Pancreas (tissue), 10 donors: ENCODE results near the gene CUEDC2. TPM values are rescaled to one million over a fixed set of nuclear protein-coding genes. Genes with fewer than 3 reads are reported as not detected.

Experiments used
- ATAC-seq, 4 donors: fragments of 200-7000 bp; cut with Tn5 transposase; one replicate each; pipeline versions ENCODE4 v1.8.0 to v1.9.1; 2020; ENCODE audit warnings: mild to moderate bottlenecking in 4 of 4, moderate library complexity in 4 of 4
- DNase-seq, 6 donors: peaks; one replicate each; pipeline ENCODE4 v3.0.0-alpha.2; 2020
- FAIRE-seq: peaks from 2 replicates; lab custom pipeline; 2012; peaks lifted over from hg19 to GRCh38; lab: Jason Lieb, UNC
- H3K27ac ChIP-seq, 4 donors: fragments of 200-600 bp; sonication (generic); 1 replicate in 3 of 4; 2 replicates in 1 of 4; pipeline versions ENCODE4 v1.5.0 to v1.8.0; 2020
- H3K27me3 ChIP-seq, 4 donors: fragments of 200-600 bp; one replicate each; pipeline ENCODE4 v1.8.0; 2021
- H3K36me3 ChIP-seq, 3 donors: fragments of 200-600 bp; sonication (generic) in 1 of 3; one replicate each; pipeline versions ENCODE4 v1.5.0 to v1.8.0; 2020 to 2021
- H3K4me1 ChIP-seq, 3 donors: fragments of 200-600 bp; one replicate each; pipeline ENCODE4 v1.8.0; 2021
- H3K4me3 ChIP-seq, 4 donors: fragments of 200-600 bp; sonication (generic) in 2 of 4; one replicate each; pipeline versions ENCODE4 v1.5.0 to v1.8.0; 2020 to 2021
- H3K9me3 ChIP-seq, 4 donors: fragments of 200-600 bp; one replicate each; pipeline ENCODE4 v1.8.0; 2021
- WGBS, 2 donors: extraction: QIAGEN DNeasy Blood & Tissue Kit; methylation state at CpG; one replicate each; pipeline ENCODE4 v1.1.7; 2013; 5-methylcytosine and 5-hydroxymethylcytosine counted together
- intact Hi-C, 3 donors: fragments of 100-400 bp; cut with DNase I; formaldehyde crosslinking; loops; one replicate each; pipeline versions ENCODE4 v1.11.1 to v1.14.2; 2022
- polyA plus RNA-seq, 2 donors: library from polyadenylated mRNA; stranded (reverse); fragments of 200-250 nt; gene quantifications; one replicate each; pipeline ENCODE4 v1.2.3, GENCODE V29; 2013
- total RNA-seq, 6 donors: library from RNA; stranded (reverse); fragmentation: NEBNext Ultra II Directional in 4 of 6; extraction: Animal tissue kit (Norgen Biotek cat#: 25700) in 4 of 6; gene quantifications; one replicate each; pipeline versions ENCODE4 v1.2.1 to v1.2.4, GENCODE V29; 2021 to 2023
- TF ChIP-seq, protein P1 (sequence below), 4 donors: fragments of 200-600 bp; sonication (generic) in 3 of 4; IDR thresholded peaks; one replicate each; pipeline versions ENCODE4 v1.5.0 to v1.8.0; 2021; ENCODE audit warnings: antibody characterized with exemption in 4 of 4
- donor health status: healthy with polysubstance abuse.
- donor health status: DM: no; HTN: no; CAD: no; lungs with moderate emphysema.
- donor health status: DM: no; HTN: no; CAD: no.
- donor health status: control.
- donor health status: control.
- donor health status: Bipolar disorder and iron deficiency.
- donor health status: DM: yes; HTN: yes; CAD: no.
- donor health status: DM: no; HTN: no; CAD: no.
- donor health status: DM: no; HTN: no; CAD: no.
- donor health status: DM: yes; HTN: yes; CAD: no.

Gene CUEDC2
- 10 to 100 TPM; 18.9 to 25.3 (median 20.6) TPM for total RNA-seq
- 10 to 100 TPM; 27.1 to 51.5 TPM for polyA plus RNA-seq

- intact Hi-C loops, result no loop called here
- Histone ChIP-seq H3K36me3 (no peaks in the 10 kb centered on the region), H3K9me3 (no peaks in the 10 kb centered on the region), H3K27ac (peak within 1 kb of the TSS; percentile 31 to 65 (median 53)), H3K27me3 (no peaks in the 10 kb centered on the region), H3K4me1 (peaks cover 0 to 6% (median 0%) of the 10 kb centered on the region in 3 donors), H3K4me3 (peak within 1 kb of the TSS; percentile 72 to 95 (median 84))
- peak; percentile 95 to 98 (median 96) for DNase-seq
- no peak for FAIRE-seq
- 0 to 1% methylated on average over 51 to 52 of the region's 52 CpGs for WGBS, 2 donors
- TF ChIP-seq, protein P1, sequence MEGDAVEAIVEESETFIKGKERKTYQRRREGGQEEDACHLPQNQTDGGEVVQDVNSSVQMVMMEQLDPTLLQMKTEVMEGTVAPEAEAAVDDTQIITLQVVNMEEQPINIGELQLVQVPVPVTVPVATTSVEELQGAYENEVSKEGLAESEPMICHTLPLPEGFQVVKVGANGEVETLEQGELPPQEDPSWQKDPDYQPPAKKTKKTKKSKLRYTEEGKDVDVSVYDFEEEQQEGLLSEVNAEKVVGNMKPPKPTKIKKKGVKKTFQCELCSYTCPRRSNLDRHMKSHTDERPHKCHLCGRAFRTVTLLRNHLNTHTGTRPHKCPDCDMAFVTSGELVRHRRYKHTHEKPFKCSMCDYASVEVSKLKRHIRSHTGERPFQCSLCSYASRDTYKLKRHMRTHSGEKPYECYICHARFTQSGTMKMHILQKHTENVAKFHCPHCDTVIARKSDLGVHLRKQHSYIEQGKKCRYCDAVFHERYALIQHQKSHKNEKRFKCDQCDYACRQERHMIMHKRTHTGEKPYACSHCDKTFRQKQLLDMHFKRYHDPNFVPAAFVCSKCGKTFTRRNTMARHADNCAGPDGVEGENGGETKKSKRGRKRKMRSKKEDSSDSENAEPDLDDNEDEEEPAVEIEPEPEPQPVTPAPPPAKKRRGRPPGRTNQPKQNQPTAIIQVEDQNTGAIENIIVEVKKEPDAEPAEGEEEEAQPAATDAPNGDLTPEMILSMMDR (IDR thresholded peaks at IDR 0.05), result no peak
- ATAC-seq, result peak; percentile 96 to 98 (median 97)
Measured at GRCh38 chr10:102432162-102432950, at the start of gene CUEDC2. Gene CUEDC2, minus strand, starts transcription at chr10:102432574. Its CDS starts 7,386 bp downstream, at chr10:102425188.

GRCh38 chr10:102480396-102480795 is 48.0 kb upstream of the CUEDC2 start:
- TF ChIP-seq, protein P1 (IDR thresholded peaks at IDR 0.05), result no peak
- ATAC-seq (no peak), FAIRE-seq (no peak), DNase-seq (peak in 1 of 6 donors; percentile 10)
- Histone ChIP-seq H3K27me3 (no peaks in the 10 kb centered on the region), H3K4me3 (no peak overlapping the region), H3K36me3 (peaks cover 10 to 45% (median 27%) of the 10 kb centered on the region in 3 donors), H3K9me3 (no peaks in the 10 kb centered on the region), H3K4me1 (no peaks in the 10 kb centered on the region), H3K27ac (no peak overlapping the region)
- 82 to 87% methylated on average over 9 of the region's 9 CpGs for WGBS, 2 donors
- intact Hi-C loops, result no loop called here

GRCh38 chr10:102479651-102480050 is 47.3 kb upstream of the CUEDC2 start:
- Histone ChIP-seq H3K27me3 (no peaks in the 10 kb centered on the region), H3K9me3 (no peaks in the 10 kb centered on the region), H3K36me3 (peaks cover 10 to 38% (median 20%) of the 10 kb centered on the region in 3 donors), H3K27ac (no peak overlapping the region), H3K4me3 (no peak overlapping the region), H3K4me1 (no peaks in the 10 kb centered on the region)
- FAIRE-seq, result no peak
- ATAC-seq, result no peak
- intact Hi-C loops, result loop anchor here in 1 of 3 donors (5.0 kb wide), 1 partner anchor 247 kb away; no protein-coding TSS in a partner anchor
- TF ChIP-seq, protein P1 (IDR thresholded peaks at IDR 0.05), result no peak
- peak in 1 of 6 donors; percentile 10 for DNase-seq

DNA sequence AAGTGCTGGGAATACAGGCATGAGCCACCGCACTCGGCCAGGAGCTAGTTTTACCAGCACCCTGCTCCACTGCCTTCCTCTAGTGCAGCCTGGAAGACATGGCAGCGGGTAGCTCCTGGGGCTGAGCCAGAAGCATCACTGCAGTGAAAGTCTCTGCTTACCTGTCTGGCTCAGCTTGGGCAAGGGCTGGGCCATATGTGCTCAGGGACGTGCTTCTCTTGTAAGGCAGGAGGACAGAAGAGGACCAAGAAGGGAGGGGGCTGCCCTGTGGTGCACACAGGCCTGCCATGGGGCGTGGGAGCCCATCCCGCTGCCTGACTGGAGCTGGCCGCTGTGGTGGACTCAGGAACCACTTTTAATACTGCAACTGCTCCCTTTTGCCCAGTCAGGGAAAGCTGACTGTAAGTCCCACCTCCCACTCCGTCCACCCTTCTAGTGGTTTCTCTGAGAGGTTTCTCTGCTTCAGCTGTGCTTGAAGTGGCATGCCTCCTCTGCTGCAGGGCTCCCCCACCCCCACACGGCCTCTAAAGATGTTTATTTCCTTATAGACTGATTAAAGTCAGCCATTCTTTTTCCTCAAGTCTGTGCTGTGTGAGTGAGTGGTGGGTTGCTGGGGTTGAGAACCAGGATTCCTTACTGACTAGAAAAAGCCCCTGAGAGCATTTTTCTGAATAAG is 44.2 kb upstream of the CUEDC2 start:
- Histone ChIP-seq H3K27ac (no peak overlapping the region), H3K27me3 (no peaks in the 10 kb centered on the region), H3K36me3 (peaks cover 0 to 7% (median 3%) of the 10 kb centered on the region in 3 donors), H3K9me3 (no peaks in the 10 kb centered on the region), H3K4me3 (no peak overlapping the region), H3K4me1 (no peaks in the 10 kb centered on the region)
- intact Hi-C loops, result loop anchor here in 1 of 3 donors (5.0 kb wide), 1 partner anchor 244 kb away; no protein-coding TSS in a partner anchor
- no peak for FAIRE-seq
- WGBS, 2 donors, result 51 to 78% methylated on average over 9 of the region's 9 CpGs
- DNase-seq, result peak in 1 of 6 donors; percentile 21
- ATAC-seq, result no peak
- TF ChIP-seq, protein P1 (IDR thresholded peaks at IDR 0.05), result no peak
